GM23248 (cell line): ENCODE measurements around the gene EID2. TPM values are rescaled to one million over a fixed set of nuclear protein-coding genes. Genes with fewer than 3 reads are reported as not detected.

Experiments
- DNase-seq: peaks from one replicate; pipeline ENCODE4 v3.0.0-alpha.2; 2015
- H2AFZ ChIP-seq: fragments of 200-600 bp; sonication (generic); 2 replicates; pipeline ENCODE4 v1.6.1; 2016; ENCODE audit warnings: antibody characterized with exemption
- H3F3A ChIP-seq: fragments of 200-600 bp; sonication (generic); 2 replicates; pipeline ENCODE4 v1.6.1; 2016; ENCODE audit warnings: mild to moderate bottlenecking, antibody characterized with exemption, mixed run types; ENCODE audit not compliant: insufficient read depth
- H3K27ac ChIP-seq: fragments of 200-600 bp; sonication (generic); 2 replicates; pipeline ENCODE4 v1.5.1; 2016; ENCODE audit warnings: mild to moderate bottlenecking
- H3K27me3 ChIP-seq: fragments of 200-600 bp; sonication (generic); replicated peaks from 2 replicates; pipeline ENCODE4 v1.6.1; 2016; ENCODE audit warnings: mild to moderate bottlenecking; ENCODE audit not compliant: insufficient read depth
- H3K36me3 ChIP-seq: fragments of 200-600 bp; sonication (generic); 2 replicates; pipeline ENCODE4 v1.6.1; 2016; ENCODE audit warnings: low read depth, mild to moderate bottlenecking
- H3K4me1 ChIP-seq: fragments of 200-600 bp; sonication (generic); 2 replicates; pipeline ENCODE4 v1.6.1; 2016; ENCODE audit warnings: mild to moderate bottlenecking; ENCODE audit not compliant: insufficient read depth
- H3K4me2 ChIP-seq: fragments of 200-600 bp; sonication (generic); one replicate; pipeline ENCODE4 v1.6.1; 2016; ENCODE audit warnings: mild to moderate bottlenecking; ENCODE audit not compliant: unreplicated experiment
- H3K4me3 ChIP-seq: fragments of 200-600 bp; sonication (generic); 2 replicates; pipeline ENCODE4 v1.5.1; 2016; ENCODE audit warnings: mild to moderate bottlenecking
- H3K79me2 ChIP-seq: fragments of 200-600 bp; sonication (generic); 2 replicates; pipeline ENCODE4 v1.6.1; 2016; ENCODE audit warnings: mild to moderate bottlenecking; ENCODE audit not compliant: insufficient read depth
- H3K9ac ChIP-seq: fragments of 200-600 bp; sonication (generic); 2 replicates; pipeline ENCODE4 v1.6.1; 2016; ENCODE audit warnings: mild to moderate bottlenecking
- H3K9me2 ChIP-seq: fragments of 200-600 bp; sonication (generic); 2 replicates; pipeline ENCODE4 v1.6.1; 2016; ENCODE audit warnings: mixed run types, mild to moderate bottlenecking, moderate library complexity; ENCODE audit not compliant: insufficient read depth
- H3K9me3 ChIP-seq: fragments of 200-600 bp; sonication (generic); one replicate; pipeline ENCODE4 v1.6.1; 2017; ENCODE audit warnings: low read depth
- H4K20me1 ChIP-seq: fragments of 200-600 bp; sonication (generic); 2 replicates; pipeline ENCODE4 v1.6.0; 2016; ENCODE audit not compliant: insufficient read depth
- EZH2 ChIP-seq: fragments of 200-600 bp; sonication (generic); IDR thresholded peaks from 2 replicates; pipeline ENCODE4 v1.6.1; 2018; ENCODE audit warnings: antibody characterized with exemption, mild to moderate bottlenecking; ENCODE audit not compliant: insufficient read depth, poor library complexity, severe bottlenecking
- EZH2phosphoT487 ChIP-seq: fragments of 200-600 bp; sonication (generic); IDR thresholded peaks from 2 replicates; pipeline ENCODE4 v1.6.1; 2018; ENCODE audit warnings: antibody characterized with exemption, moderate library complexity, mild to moderate bottlenecking, low read depth; ENCODE audit not compliant: insufficient read depth
- WGBS, 2 experiments: methylation state at CpG; one replicate each; pipeline ENCODE4 v1.1.6; 2015 to 2017; ENCODE audit warnings: low lambda C conversion rate in 2 of 2, low coverage in 1 of 2; ENCODE audit errors: missing lambda C conversion rate in 2 of 2; 5-methylcytosine and 5-hydroxymethylcytosine counted together
- in situ Hi-C: fragments of 300-500 bp; cut with MboI; formaldehyde crosslinking; loops from 2 replicates; pipeline ENCODE4 v1.15.0; 2020
- polyA plus RNA-seq: library from polyadenylated mRNA; unstranded; fragments of >200 nt; fragmentation: Nextera tagmentation; extraction: Ambion mirVana; gene quantifications from 2 replicates; pipeline ENCODE4 v1.2.1, GENCODE V29; 2016
- total RNA-seq: library from RNA; depleted of rRNA; stranded (reverse); fragments of >200 nt; shearing (Covaris generic); gene quantifications from 2 replicates; pipeline ENCODE4 v1.2.3, GENCODE V29; 2014

The EID2 gene
- total and polyA plus RNA-seq, 2 experiments from 2014 or later = 14.3 to 14.9 TPM

DNA sequence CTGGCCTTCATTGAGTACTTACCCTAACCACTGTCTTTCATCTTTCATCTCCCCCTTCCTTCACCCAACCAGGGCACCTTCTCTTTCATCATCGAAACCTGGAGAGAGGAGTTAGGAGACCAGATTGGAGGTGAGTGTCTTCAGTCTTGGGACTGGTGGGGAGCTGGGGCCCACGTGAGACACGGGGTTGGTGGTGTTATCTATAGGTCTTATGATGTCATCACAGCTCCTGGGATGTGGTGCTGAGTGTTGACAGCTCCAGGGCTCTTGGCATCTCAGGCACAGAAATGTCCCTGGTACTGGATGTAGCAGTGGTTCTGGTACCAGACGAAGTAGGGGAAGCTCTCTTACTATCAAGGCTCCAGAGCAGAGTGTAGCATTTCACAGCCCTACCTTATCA is 39.4 kb downstream of the EID2 start:
- 0 out of 2 replicates have a peak, but pooled peaks cover 5% of the 10 kb centered on the region for H3K4me1 ChIP-seq
- WGBS, 2 experiments = 24 to 28% methylated on average over 4 of the region's 4 CpGs
- H3K79me2 ChIP-seq = no peaks in the 10 kb centered on the region
- no peak overlapping the region for H3K4me3 ChIP-seq
- TF ChIP-seq EZH2phosphoT487 (no peak), EZH2 (no peak)
- no peak overlapping the region for H3K9ac ChIP-seq
- no peak overlapping the region for H3K4me2 ChIP-seq
- no peaks in the 10 kb centered on the region for H3K9me3 ChIP-seq
- H3F3A ChIP-seq = no peaks in the 10 kb centered on the region
- H3K9me2 ChIP-seq = no peaks in the 10 kb centered on the region
- DNase-seq = no peak
- H3K36me3 ChIP-seq = no peaks in the 10 kb centered on the region
- H4K20me1 ChIP-seq = no peaks in the 10 kb centered on the region
- H2AFZ ChIP-seq = no peak overlapping the region
- peaks cover 45% of the 10 kb centered on the region for H3K27me3 ChIP-seq
- no peak overlapping the region for H3K27ac ChIP-seq
- in situ Hi-C loops = no loop called here

DNA sequence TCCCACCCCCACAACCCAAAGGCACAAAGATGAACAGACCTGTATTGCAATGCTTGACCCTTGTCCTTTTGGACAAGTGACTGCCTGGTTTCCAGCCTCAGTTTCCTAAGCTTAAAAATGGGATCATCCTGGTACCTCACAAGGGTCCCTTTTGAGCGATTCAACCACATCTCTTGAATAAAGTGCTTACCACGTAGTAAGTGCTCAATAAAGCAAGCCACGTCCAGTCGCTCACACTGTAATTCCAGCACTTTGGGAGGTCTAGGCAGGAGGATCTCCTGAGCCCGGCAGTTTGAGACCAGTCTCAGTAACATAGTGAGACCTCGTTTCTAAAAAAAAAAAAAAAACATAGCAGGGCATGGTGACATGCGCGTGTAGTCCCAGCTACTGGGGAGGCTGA is 40.0 kb downstream of the EID2 start:
- Histone ChIP-seq H3K27ac (no peak overlapping the region), H3K9me3 (no peaks in the 10 kb centered on the region), H3K9ac (no peak overlapping the region), H3F3A (no peaks in the 10 kb centered on the region), H3K27me3 (peaks cover 45% of the 10 kb centered on the region), H3K4me3 (no peak overlapping the region), H4K20me1 (no peaks in the 10 kb centered on the region), H2AFZ (no peak overlapping the region), H3K9me2 (no peaks in the 10 kb centered on the region), H3K79me2 (no peaks in the 10 kb centered on the region), H3K4me1 (0 out of 2 replicates have a peak, but pooled peaks cover 5% of the 10 kb centered on the region), H3K36me3 (no peaks in the 10 kb centered on the region), H3K4me2 (no peak overlapping the region)
- WGBS, 2 experiments = 55 to 63% methylated on average over 8 of the region's 8 CpGs
- DNase-seq = no peak
- in situ Hi-C loops = no loop called here
- no peak for TF ChIP-seq EZH2phosphoT487
- no peak for TF ChIP-seq EZH2

DNA sequence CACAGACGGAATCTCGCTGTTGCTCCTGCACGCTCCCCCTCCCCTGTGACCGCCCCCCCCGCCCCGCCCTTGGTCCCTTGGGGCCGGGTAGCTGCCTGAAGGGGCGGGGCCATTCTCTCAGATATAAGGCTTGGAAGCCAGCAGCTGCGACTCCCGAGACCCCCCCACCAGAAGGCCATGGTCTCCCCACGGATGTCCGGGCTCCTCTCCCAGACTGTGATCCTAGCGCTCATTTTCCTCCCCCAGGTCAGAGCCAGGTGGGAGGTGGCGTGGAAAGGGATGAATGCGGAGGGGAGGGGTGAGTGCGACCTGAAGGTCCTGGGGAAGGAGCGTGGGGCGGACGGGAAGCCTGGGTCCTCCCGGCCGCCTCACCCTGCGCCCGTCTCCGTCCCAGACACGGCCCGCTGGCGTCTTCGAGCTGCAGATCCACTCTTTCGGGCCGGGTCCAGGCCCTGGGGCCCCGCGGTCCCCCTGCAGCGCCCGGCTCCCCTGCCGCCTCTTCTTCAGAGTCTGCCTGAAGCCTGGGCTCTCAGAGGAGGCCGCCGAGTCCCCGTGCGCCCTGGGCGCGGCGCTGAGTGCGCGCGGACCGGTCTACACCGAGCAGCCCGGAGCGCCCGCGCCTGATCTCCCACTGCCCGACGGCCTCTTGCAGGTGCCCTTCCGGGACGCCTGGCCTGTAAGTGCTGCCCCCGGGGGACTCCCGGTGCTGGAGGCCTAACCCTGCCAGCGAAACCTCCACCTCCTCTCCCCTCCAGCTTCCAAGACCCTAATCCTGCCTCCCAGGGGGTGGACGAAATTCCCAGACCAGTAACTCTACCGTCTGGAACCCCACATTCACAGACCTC is 40.9 kb downstream of the EID2 start, which contains the start of gene DLL3:
Gene DLL3, plus strand, starts transcription at position 150 of the 845 bp plus-strand sequence. Its CDS starts 28 bp downstream, at position 178.
- H3K27ac ChIP-seq = no peak within 1 kb of the TSS
- no peaks in the 10 kb centered on the region for H3K79me2 ChIP-seq
- H3F3A ChIP-seq = no peaks in the 10 kb centered on the region
- H3K4me3 ChIP-seq = peak within 1 kb of the TSS; percentile 18; the same call in 1 of the 2 replicates
- H3K9me2 ChIP-seq = no peaks in the 10 kb centered on the region
- H3K9ac ChIP-seq = no peak within 1 kb of the TSS
- H3K9me3 ChIP-seq = no peaks in the 10 kb centered on the region
- in situ Hi-C loops = no loop called here
- H3K4me2 ChIP-seq = peak within 1 kb of the TSS; percentile 30
- H3K4me1 ChIP-seq = 0 out of 2 replicates have a peak, but pooled peaks cover 5% of the 10 kb centered on the region
- peak within 1 kb of the TSS; percentile 42 for H2AFZ ChIP-seq
- WGBS, 2 experiments = 2% methylated on average over 40 to 55 of the region's 60 CpGs
- peak; percentile 33 for DNase-seq
- no peaks in the 10 kb centered on the region for H3K36me3 ChIP-seq
- H4K20me1 ChIP-seq = no peaks in the 10 kb centered on the region
- no peak for TF ChIP-seq EZH2
- TF ChIP-seq EZH2phosphoT487 = no peak
- H3K27me3 ChIP-seq = peaks cover 45% of the 10 kb centered on the region

DNA sequence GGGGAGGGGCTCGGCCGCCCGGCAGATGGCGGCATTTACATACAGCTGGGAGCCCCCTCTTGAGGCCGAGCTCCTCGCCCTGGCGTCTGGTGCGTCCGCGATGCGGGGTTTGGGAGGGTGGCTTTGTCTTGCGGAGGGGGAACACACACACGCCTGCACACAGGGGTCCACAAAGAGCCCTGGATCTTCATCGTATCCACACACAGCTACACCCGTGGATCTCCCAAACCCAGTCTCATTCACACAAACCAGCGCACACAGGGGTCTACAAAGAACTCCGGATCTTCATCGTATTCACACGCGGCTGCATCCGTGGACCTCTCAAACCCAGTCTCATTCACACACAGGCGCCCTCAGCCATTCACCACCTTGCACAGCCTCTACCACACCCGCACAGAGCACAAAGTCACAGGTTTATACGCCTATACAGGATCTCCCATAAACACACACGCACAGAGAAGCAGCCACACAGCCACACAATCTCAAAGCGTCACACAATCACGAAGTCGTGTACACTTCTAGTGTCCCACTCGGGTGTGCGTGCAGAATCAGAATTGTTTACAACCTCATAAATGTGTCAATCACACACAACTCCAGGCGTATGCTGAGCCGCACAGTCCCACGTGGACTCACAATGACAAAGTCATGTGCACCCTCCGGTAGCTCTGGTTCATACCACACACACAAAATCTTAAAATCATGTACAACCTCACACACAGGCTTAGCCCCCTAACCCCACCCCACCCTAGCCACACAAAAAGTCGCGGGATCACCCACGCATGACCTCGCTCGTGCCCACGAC is 41.8 kb downstream of the EID2 start:
- TF ChIP-seq EZH2phosphoT487 (no peak), EZH2 (peak; percentile 47)
- H3K9me2 ChIP-seq = no peaks in the 10 kb centered on the region
- no peak overlapping the region for H3K9ac ChIP-seq
- in situ Hi-C loops = no loop called here
- H3K36me3 ChIP-seq = no peaks in the 10 kb centered on the region
- no peaks in the 10 kb centered on the region for H3K79me2 ChIP-seq
- H3K4me3 ChIP-seq = peak overlapping the region; percentile 18; the same call in 1 of the 2 replicates
- peak overlapping the region; percentile 30 for H3K4me2 ChIP-seq
- H2AFZ ChIP-seq = peak overlapping the region; percentile 42
- H3K4me1 ChIP-seq = 0 out of 2 replicates have a peak, but pooled peaks cover 5% of the 10 kb centered on the region
- peaks cover 45% of the 10 kb centered on the region for H3K27me3 ChIP-seq
- H4K20me1 ChIP-seq = no peaks in the 10 kb centered on the region
- H3F3A ChIP-seq = no peaks in the 10 kb centered on the region
- H3K27ac ChIP-seq = no peak overlapping the region
- 1 to 4% methylated on average over 36 to 40 of the region's 40 CpGs for WGBS, 2 experiments
- no peaks in the 10 kb centered on the region for H3K9me3 ChIP-seq
- DNase-seq = peak; percentile 57
